Activated CD4-positive, alpha-beta T cell treated with anti-CD3 and anti-CD28 coated beads, Interleukin-2, amount 10 ng/mL, durations not matched to agents 7 days and 5 days (primary cell): ENCODE results near the gene RAC3. TPM values are rescaled to one million over a fixed set of nuclear protein-coding genes. Genes with fewer than 3 reads are reported as not detected.

Experiments
- CTCF ChIA-PET: fragments of 350-600 bp; sonication (Branson Sonifier 250); formaldehyde crosslinking; loops from one replicate; lab custom pipeline; 2021; ENCODE audit warnings: antibody characterized with exemption; lab: Charles Lee
- POLR2A ChIA-PET: fragments of 350-600 bp; sonication (Branson Sonifier 250); formaldehyde crosslinking; loops from one replicate; lab custom pipeline; 2021; ENCODE audit warnings: antibody characterized with exemption; lab: Charles Lee
- DNase-seq: peaks from one replicate; pipeline ENCODE4 v3.0.0-alpha.2; 2020
- H3K27ac Mint-ChIP-seq: one replicate; pipeline ENCODE4 v1.8.0; 2021; ENCODE audit warnings: mild to moderate bottlenecking, moderate library complexity, mixed read lengths
- H3K27me3 Mint-ChIP-seq: one replicate; pipeline ENCODE4 v1.8.0; 2021; ENCODE audit warnings: mixed read lengths
- H3K36me3 Mint-ChIP-seq: one replicate; pipeline ENCODE4 v1.8.0; 2021; ENCODE audit warnings: low read depth, mixed read lengths
- H3K4me1 Mint-ChIP-seq: one replicate; pipeline ENCODE4 v1.8.0; 2021; ENCODE audit warnings: mixed read lengths
- H3K4me3 Mint-ChIP-seq: one replicate; pipeline ENCODE4 v1.8.0; 2021; ENCODE audit warnings: mild to moderate bottlenecking, moderate library complexity, mixed read lengths
- H3K9me3 Mint-ChIP-seq: one replicate; pipeline ENCODE4 v1.8.0; 2021; ENCODE audit warnings: mixed read lengths
- total RNA-seq, 2 experiments: library from RNA; stranded (reverse); gene quantifications; one replicate each; pipeline ENCODE4 v1.2.3, GENCODE V29; 2021

RAC3 gene
- total RNA-seq, 2 experiments from 2014 or later = 12.2 to 13.7 TPM

DNA sequence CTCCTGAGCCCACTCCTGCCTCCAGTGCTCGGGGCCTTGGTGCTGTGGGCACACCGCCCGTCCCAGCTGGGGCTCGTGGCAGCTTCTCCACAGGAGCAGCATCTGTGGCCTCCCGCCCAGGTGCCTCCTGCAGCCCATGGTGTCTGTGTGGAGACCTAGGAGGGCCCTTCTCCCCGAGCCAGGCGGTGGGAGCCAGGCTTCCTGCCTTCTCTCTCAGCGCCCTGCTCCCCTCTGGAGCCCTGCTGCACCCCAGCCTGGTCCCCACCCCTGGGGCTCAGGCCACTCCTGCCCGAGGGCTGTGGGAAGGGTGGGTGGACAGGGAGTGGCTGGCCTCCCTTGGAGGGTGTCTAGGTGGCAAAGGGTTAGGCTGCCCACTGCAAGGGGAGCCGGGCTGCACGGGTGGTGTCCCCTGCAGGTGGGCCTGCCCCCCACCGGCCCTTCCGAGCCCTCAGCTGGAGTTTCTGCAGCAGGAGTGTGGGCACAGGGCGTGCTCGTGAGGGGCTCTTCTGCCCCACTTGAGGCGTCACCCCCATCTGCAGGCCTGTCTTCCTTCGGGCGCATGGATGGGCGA lies 19.8 kb upstream of the RAC3 start:
- POLR2A ChIA-PET = no interaction called here

DNA sequence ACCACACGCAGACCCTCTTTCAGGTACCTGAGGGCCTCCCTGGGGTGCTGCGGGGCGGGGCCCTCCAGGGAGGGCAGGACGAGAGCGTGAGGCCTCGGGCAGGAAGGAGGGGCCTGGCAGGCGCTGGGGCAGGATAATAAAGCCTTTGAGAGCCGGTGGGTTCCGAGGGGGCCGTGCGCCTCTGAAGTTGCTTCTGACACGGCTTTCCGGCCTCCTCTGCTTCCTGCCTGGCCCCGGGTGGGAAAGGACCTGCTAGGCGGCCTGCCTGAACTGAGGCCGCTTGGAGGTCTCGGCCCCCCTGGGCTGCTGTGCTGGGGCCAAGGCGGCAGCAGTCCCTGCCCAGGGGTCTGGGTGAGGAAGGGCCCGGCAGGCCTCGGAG lies 19.2 kb upstream of the RAC3 start:
- Mint-ChIP-seq H3K27ac (no peak overlapping the region), H3K9me3 (no peaks in the 10 kb centered on the region), H3K27me3 (no peaks in the 10 kb centered on the region), H3K4me3 (no peak overlapping the region), H3K36me3 (no peaks in the 10 kb centered on the region), H3K4me1 (no peaks in the 10 kb centered on the region)
- no peak for DNase-seq
- ChIA-PET POLR2A (no interaction called here), CTCF (interaction anchor here (1.1 kb wide), 1 partner anchor 25 kb away, joined by 3 read pairs; the partner anchor contains the start of gene DCXR)

More for the DNA sequence above, 19.8 kb upstream of the RAC3 start:
- no peaks in the 10 kb centered on the region for H3K27me3 Mint-ChIP-seq
- H3K9me3 Mint-ChIP-seq = no peaks in the 10 kb centered on the region
- no peaks in the 10 kb centered on the region for H3K36me3 Mint-ChIP-seq
- H3K4me1 Mint-ChIP-seq = no peaks in the 10 kb centered on the region
- H3K4me3 Mint-ChIP-seq = no peak overlapping the region
- CTCF ChIA-PET = interaction anchor here (0.5 to 0.7 kb wide), 2 partner anchors 9 to 63 kb away, joined by 3 read pairs; no protein-coding TSS in a partner anchor
- DNase-seq = no peak
- H3K27ac Mint-ChIP-seq = no peak overlapping the region

DNA sequence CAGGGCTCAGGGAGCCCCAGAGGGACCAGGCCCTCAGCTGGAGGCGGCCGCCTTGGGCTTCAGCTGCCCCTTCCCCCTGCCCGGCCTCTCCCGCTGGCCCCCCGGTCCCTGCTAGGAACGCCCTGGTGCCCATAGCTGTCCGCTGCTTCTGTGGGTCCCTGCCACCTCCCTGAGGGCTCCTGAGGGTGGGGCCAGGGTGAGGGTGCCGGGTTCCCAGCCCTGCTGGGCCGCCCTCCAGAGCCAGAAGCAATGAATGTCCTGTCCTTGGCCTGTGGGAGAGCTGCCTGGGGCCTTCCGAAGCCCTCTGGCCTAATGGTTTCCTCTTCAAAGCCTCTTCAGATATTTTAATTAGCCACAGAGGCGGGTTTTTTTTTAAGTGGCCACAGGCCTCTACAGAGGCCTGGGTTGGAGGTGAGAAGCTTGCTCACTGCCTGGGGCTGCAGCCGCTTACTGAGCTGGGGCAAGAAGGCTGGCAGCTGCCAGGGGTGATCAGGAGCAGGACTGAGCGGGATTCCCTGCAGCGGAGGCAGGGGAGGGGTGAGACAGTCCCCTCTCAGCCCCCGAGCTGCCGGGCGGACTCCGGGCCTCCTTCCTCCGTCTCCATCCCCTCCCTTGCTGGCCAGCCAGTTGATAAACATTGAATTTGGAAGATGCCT lies 18.7 kb upstream of the RAC3 start:
- ChIA-PET CTCF (interaction anchor here (1.1 kb wide), 1 partner anchor 25 kb away, joined by 3 read pairs; the partner anchor contains the start of gene DCXR), POLR2A (no interaction called here)

DNA sequence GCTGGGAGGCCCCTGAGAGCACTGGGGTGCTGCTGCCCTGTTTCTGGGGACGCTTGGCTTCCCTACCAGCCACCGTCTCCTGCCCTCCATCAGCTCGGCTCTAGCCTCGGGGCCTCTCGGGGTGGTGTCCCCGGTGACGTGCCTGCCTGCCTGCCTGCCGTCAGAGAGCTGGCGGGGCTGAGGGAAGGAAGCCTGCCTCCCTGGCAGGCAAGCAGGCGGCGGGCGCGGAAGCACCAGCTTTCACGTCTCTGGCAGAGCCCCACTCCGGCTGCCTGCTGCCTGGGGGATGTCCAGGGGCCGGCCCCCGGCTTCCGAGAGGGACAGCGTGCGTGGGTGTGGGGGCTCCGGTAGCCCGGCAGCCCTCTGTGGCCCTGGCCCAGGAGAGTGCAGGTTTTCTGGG lies 18.1 kb upstream of the RAC3 start:
- DNase-seq = no peak
- CTCF ChIA-PET = interaction anchor here (1.1 kb wide), 1 partner anchor 24 kb away, joined by 3 read pairs; the partner anchor contains the start of gene DCXR
- no peaks in the 10 kb centered on the region for H3K9me3 Mint-ChIP-seq
- no peaks in the 10 kb centered on the region for H3K36me3 Mint-ChIP-seq
- H3K27ac Mint-ChIP-seq = no peak overlapping the region
- H3K4me1 Mint-ChIP-seq = peaks cover under 1% of the 10 kb centered on the region
- no peak overlapping the region for H3K4me3 Mint-ChIP-seq
- POLR2A ChIA-PET = no interaction called here
- H3K27me3 Mint-ChIP-seq = no peaks in the 10 kb centered on the region

More for the DNA sequence above, 18.7 kb upstream of the RAC3 start:
- Mint-ChIP-seq H3K4me3 (no peak overlapping the region), H3K9me3 (no peaks in the 10 kb centered on the region), H3K27me3 (no peaks in the 10 kb centered on the region), H3K27ac (no peak overlapping the region), H3K36me3 (no peaks in the 10 kb centered on the region), H3K4me1 (no peaks in the 10 kb centered on the region)
- no peak for DNase-seq

DNA sequence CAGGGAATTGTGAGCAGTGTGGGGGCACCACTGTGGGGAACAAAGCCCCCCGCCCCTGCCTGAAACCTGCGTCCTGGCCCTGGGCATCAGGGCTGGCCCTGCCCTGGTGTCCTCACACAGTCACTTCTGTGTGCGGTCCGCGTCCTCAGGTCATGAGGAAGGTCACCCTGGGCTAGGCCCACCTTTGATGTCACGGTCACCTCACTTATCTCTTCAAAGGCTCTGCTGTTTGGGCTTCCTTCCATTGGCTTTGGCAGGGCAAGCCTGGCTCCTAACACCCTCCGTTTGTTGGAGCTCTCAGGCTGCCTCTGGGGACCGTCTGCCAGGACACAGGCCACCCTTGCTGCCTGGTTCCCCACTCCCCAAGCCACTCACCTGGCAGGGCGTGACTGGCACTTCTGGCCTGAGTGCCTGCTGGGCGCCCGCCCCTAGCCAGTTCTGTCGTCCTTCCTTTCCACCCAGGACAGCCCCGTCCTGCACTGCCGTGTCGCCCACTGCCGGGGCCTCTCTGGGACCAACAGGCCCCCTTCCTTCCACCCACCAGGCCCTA lies 17.6 kb upstream of the RAC3 start:
- no peak for DNase-seq
- Mint-ChIP-seq H3K27ac (no peak overlapping the region), H3K36me3 (no peaks in the 10 kb centered on the region), H3K27me3 (no peaks in the 10 kb centered on the region), H3K4me3 (no peak overlapping the region), H3K9me3 (no peaks in the 10 kb centered on the region), H3K4me1 (peaks cover 5% of the 10 kb centered on the region)
- POLR2A ChIA-PET = no interaction called here
- CTCF ChIA-PET = interaction anchor here (1.0 kb wide), 1 partner anchor 17 kb away, joined by 4 read pairs; no protein-coding TSS in a partner anchor

DNA sequence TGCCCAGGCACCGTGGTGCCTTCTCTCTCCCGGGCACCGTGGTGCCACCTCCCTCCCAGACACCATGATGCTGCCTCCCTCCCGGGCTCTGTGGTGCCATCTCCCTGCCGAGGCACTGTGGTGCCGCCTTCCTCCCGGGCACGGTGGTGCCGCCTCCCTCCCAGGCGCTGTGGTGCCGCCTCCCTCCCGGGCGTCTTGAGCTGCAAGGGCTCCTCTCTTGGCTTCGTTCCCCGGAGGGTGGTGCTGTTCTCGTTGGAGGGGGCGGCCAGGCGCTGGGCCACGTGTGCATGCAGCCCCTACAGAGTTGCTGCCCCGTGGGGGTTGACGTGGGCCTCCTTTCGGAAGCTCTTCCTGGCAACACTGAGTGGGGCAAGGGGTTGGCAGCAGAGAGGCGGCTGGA lies 17.0 kb upstream of the RAC3 start:
- ChIA-PET POLR2A (no interaction called here), CTCF (interaction anchor here (1.0 kb wide), 1 partner anchor 16 kb away, joined by 4 read pairs; no protein-coding TSS in a partner anchor)
- Mint-ChIP-seq H3K9me3 (no peaks in the 10 kb centered on the region), H3K4me3 (no peak overlapping the region), H3K36me3 (no peaks in the 10 kb centered on the region), H3K4me1 (peaks cover 7% of the 10 kb centered on the region), H3K27ac (no peak overlapping the region), H3K27me3 (no peaks in the 10 kb centered on the region)
- no peak for DNase-seq

DNA sequence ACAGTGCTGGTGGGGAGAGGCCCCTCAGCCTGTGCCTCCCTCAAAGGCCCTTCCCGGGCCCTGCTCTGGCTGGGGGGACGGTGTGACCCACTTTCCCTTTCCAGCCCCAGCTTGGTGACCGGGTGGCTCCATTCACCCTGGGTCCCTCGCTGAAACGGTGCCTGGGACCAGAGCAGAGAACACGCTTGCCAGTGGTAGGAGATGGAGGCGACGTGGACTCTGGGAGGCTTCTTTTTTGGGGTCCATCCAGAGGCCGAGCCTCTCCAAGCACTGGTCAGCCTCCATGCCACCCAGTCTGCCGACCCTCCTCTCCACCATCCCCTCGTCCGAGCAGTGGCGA lies 16.5 kb upstream of the RAC3 start:
- no peak overlapping the region for H3K27ac Mint-ChIP-seq
- CTCF ChIA-PET = interaction anchor here (1.0 kb wide), 1 partner anchor 15 kb away, joined by 4 read pairs; no protein-coding TSS in a partner anchor
- H3K9me3 Mint-ChIP-seq = no peaks in the 10 kb centered on the region
- H3K4me1 Mint-ChIP-seq = peaks cover 7% of the 10 kb centered on the region
- no peaks in the 10 kb centered on the region for H3K27me3 Mint-ChIP-seq
- no peaks in the 10 kb centered on the region for H3K36me3 Mint-ChIP-seq
- no peak for DNase-seq
- no peak overlapping the region for H3K4me3 Mint-ChIP-seq
- POLR2A ChIA-PET = no interaction called here

DNA sequence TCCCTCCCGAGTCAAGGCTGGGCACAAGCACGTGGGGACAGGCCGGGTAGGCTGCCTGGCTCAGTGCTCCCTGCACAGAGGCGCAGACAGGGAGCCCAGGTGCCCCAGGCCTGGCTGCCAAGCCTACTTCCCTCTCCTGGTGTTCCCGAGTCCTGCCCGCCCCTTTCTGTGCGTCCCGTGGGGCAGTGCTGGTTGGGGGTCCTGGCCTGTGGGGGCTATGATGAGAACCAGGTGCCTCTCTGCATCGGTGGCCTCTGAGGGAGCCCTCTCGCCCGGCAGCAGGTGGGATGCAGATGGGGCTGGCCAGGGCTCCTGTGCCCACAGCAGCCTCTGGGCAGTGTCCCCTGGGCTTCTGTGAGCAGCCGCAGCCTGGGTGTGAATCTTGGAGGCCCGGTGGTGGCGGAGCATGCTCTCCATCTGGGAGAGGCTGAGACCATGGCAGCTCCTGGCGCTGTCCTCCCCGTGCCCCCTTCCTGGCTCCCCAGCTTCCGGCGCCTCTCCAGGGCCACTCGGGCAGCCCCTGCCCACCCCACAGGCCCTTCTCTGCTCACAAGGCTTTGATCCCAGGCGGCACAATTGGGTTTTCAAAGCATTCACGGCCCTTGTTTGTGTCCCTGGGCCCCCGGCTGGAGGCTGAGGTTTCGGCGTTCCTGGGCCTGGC lies 16.0 kb upstream of the RAC3 start:
- ChIA-PET CTCF (interaction anchor here (0.8 to 1.2 kb wide), 2 partner anchors 22 to 56 kb away, joined by 3 to 4 read pairs; partner anchors contain the start of gene DCXR), POLR2A (no interaction called here)
- Mint-ChIP-seq H3K27ac (no peak overlapping the region), H3K4me3 (no peak overlapping the region), H3K4me1 (peaks cover 11% of the 10 kb centered on the region), H3K9me3 (no peaks in the 10 kb centered on the region), H3K36me3 (no peaks in the 10 kb centered on the region), H3K27me3 (no peaks in the 10 kb centered on the region)
- no peak for DNase-seq

DNA sequence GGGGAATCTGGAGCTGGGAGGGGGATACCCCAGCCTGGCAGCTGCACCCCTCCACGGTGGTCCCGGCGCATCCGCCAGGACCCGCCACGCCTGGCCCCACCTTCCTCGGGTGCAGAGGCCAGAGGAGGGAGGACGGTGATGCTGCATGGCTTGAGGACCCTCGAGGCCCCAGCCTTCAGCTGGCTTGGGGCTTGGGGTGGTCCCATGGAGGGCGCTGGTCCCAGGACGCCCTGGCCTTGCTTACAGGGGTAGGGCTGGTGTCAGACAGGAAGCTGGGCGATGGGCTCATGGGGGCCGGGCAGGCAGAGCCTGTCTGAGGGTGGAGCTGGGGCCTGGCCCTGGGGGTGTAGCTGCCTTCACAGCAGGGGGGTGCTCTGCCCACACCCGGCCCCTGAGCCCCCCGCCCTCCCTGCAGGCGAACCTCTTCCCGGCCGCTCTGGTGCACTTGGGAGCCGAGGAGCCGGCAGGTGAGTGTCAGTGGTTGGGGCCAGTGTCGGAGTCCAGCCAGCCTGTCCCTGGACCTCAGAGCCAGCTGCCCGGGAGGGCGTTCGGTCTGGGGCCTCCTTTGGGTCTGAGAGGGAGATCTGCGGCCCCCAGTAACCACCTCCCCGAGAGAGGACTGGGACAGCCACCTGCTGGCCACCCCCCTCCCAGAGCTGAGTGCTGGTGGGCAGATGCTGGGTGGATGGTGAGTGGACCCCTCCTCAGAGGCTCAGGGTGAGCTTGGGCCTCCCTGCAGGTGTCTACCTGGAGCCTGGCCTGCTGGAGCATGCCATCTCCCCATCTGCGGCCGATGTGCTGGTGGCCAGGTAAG lies 15.2 kb upstream of the RAC3 start:
- Mint-ChIP-seq H3K9me3 (no peaks in the 10 kb centered on the region), H3K36me3 (no peaks in the 10 kb centered on the region), H3K27me3 (no peaks in the 10 kb centered on the region), H3K4me1 (peaks cover 18% of the 10 kb centered on the region), H3K27ac (no peak overlapping the region), H3K4me3 (no peak overlapping the region)
- no peak for DNase-seq
- POLR2A ChIA-PET = no interaction called here
- CTCF ChIA-PET = interaction anchor here (0.8 to 1.7 kb wide), 3 partner anchors 14 to 57 kb away, joined by 3 to 5 read pairs (median 4); partner anchors contain the start of gene DCXR

DNA sequence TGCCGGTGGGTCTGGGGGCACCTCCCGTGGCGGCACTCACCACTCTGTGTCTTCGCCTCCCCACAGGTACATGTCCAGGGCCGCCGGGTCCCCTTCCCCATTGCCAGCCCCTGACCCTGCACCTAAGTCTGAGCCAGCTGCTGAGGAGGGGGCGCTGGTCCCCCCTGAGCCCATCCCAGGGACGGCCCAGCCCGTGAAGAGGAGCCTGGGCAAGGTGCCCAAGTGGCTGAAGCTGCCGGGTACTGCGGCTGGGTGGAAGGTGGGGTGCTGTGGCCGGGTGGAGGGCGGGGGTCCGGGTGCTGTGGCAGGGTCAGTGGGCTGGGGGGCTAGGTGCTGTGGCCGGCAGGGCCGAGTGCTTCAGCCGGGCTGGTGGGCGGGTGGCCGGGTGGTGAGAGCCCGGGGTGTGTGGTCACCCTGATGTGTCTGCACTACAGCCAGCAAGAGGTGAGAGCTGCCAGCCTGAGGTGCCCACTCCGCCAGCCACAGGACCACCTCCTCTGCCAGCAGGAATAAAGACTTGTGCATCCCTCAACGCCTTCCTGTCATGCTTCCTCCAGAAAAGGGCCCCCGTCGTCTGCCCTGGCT lies 14.5 kb upstream of the RAC3 start:
- CTCF ChIA-PET = interaction anchor here (1.7 to 7.4 kb wide), 2 partner anchors 13 to 57 kb away, joined by 5 to 66 read pairs; partner anchors contain the start of gene NOTUM
- H3K27ac Mint-ChIP-seq = no peak overlapping the region

DNA sequence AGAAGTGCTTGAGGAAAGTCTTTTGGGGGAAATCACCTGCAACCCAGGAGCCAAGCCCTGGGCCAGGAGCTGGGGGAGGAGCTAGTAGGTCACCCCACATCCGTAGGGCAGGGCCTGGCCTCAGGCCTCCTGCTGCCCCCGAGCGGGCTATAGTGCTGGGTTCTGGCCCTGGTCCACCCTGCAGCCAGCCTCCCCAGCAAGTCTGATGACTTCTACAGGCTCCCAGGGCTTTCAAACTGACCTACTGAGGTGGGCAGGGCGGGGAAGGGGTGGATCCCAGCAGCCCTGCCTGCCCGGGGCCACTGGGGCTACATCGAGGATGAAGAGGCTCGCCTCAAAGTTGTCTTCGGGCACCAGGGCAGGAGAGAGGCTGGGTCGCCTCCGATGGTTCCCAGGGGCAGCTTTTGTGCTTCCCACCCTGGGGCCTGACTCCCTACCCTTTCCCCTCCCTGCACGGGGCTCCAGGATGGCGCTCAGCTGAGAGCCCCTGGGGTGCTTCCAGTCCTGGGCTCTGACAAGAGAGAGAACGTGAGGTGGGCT lies 13.8 kb upstream of the RAC3 start:
- H3K9me3 Mint-ChIP-seq = no peaks in the 10 kb centered on the region
- H3K27me3 Mint-ChIP-seq = no peaks in the 10 kb centered on the region

More for the DNA sequence above, 14.5 kb upstream of the RAC3 start:
- DNase-seq = no peak
- no peak overlapping the region for H3K4me3 Mint-ChIP-seq
- POLR2A ChIA-PET = no interaction called here
- H3K36me3 Mint-ChIP-seq = no peaks in the 10 kb centered on the region
- no peaks in the 10 kb centered on the region for H3K27me3 Mint-ChIP-seq
- peaks cover 24% of the 10 kb centered on the region for H3K4me1 Mint-ChIP-seq
- no peaks in the 10 kb centered on the region for H3K9me3 Mint-ChIP-seq

More for the DNA sequence above, 13.8 kb upstream of the RAC3 start:
- ChIA-PET CTCF (interaction anchor here (1.7 to 7.4 kb wide), 2 partner anchors 13 to 58 kb away, joined by 5 to 66 read pairs; partner anchors contain the start of gene NOTUM), POLR2A (no interaction called here)
- H3K4me1 Mint-ChIP-seq = peaks cover 24% of the 10 kb centered on the region
- H3K27ac Mint-ChIP-seq = no peak overlapping the region
- no peak overlapping the region for H3K4me3 Mint-ChIP-seq
- DNase-seq = no peak
- no peaks in the 10 kb centered on the region for H3K36me3 Mint-ChIP-seq
